Stomach (tissue), 9 donors: ENCODE results near the gene POU5F1. TPM values are rescaled to one million over a fixed set of nuclear protein-coding genes. Genes with fewer than 3 reads are reported as not detected.
"Not testable (repeated sequence)": the region's sequence is repeated elsewhere in the genome, so short reads cannot be mapped to it uniquely, and the experiment has no call there.

Experiments
- DNase-seq, 2 donors: peaks; one replicate each; pipeline versions ENCODE4 v3.0.0 to v3.0.0-alpha.2; 2013 to 2019
- H3K27ac ChIP-seq, 5 donors: fragments of 200-600 bp in 4 of 5; sonication (generic) in 4 of 5; one replicate each; pipeline ENCODE4 v1.5.1; 2013 to 2019; ENCODE audit warnings: mild to moderate bottlenecking in 1 of 5, moderate library complexity in 1 of 5
- H3K27me3 ChIP-seq, 3 donors: fragments of 200-600 bp; sonication (generic); one replicate each; pipeline ENCODE4 v1.5.1; 2017 to 2019; ENCODE audit warnings: mixed run types in 1 of 3
- H3K36me3 ChIP-seq, 4 donors: fragments of 200-600 bp; sonication (generic); 1 replicate in 3 of 4; 2 replicates in 1 of 4; pipeline ENCODE4 v1.5.1; 2016 to 2019
- H3K4me1 ChIP-seq, 4 donors: fragments of 200-600 bp; sonication (generic); one replicate each; pipeline ENCODE4 v1.5.1; 2016 to 2019
- H3K4me3 ChIP-seq, 4 donors: fragments of 200-600 bp; sonication (generic) in 3 of 4; one replicate each; pipeline ENCODE4 v1.5.1; 2016 to 2019; ENCODE audit warnings: mild to moderate bottlenecking in 1 of 4
- H3K9me3 ChIP-seq, 4 donors: fragments of 200-600 bp; sonication (generic); one replicate each; pipeline ENCODE4 v1.5.1; 2016 to 2019
- CTCF ChIP-seq, 7 experiments: fragments of 450-650 bp in 4 of 7; fragments of 200-600 bp in 3 of 7; sonication (generic) in 3 of 7; IDR thresholded peaks; one replicate each; pipeline ENCODE4 v1.5.1; 2016 to 2019; ENCODE audit warnings: antibody characterized with exemption in 7 of 7, control low read depth in 2 of 7, mild to moderate bottlenecking in 1 of 7
- EP300 ChIP-seq: sonication (generic); formaldehyde crosslinking; IDR thresholded peaks from one replicate; pipeline ENCODE4 v1.6.1; 2017; ENCODE audit warnings: antibody characterized with exemption
- POLR2A ChIP-seq, 4 donors: fragments of 450-650 bp; IDR thresholded peaks; one replicate each; pipeline ENCODE4 v1.6.1; 2016; ENCODE audit warnings: antibody characterized with exemption in 4 of 4, control low read depth in 2 of 4, mild to moderate bottlenecking in 1 of 4, moderate library complexity in 1 of 4
- POLR2AphosphoS5 ChIP-seq, 3 donors: sonication (generic); formaldehyde crosslinking; IDR thresholded peaks; one replicate each; pipeline ENCODE4 v1.6.1; 2016; ENCODE audit warnings: antibody characterized with exemption in 3 of 3
- WGBS, 5 donors: extraction: QIAGEN DNeasy Blood & Tissue Kit in 3 of 5; methylation state at CpG; one replicate each; pipeline versions ENCODE4 v1.1.5 to v1.1.7; 2013 to 2018; 5-methylcytosine and 5-hydroxymethylcytosine counted together
- intact Hi-C: fragments of 100-400 bp; cut with DNase I; formaldehyde crosslinking; loops from one replicate; pipeline ENCODE4 v1.15.1; 2023; ENCODE audit warnings: low total_unique reads
- polyA plus RNA-seq, 3 donors: library from polyadenylated mRNA; stranded (reverse); fragments of 200-250 nt; gene quantifications; one replicate each; pipeline ENCODE4 v1.2.3, GENCODE V29; 2013
- total RNA-seq, 5 donors: library from RNA; depleted of rRNA; stranded (reverse); fragments of >200 nt; gene quantifications; one replicate each; pipeline versions ENCODE4 v1.1.0 to v1.2.3, GENCODE V29; 2014 to 2016
- donor health status: healthy with polysubstance abuse.
- donor health status: Bipolar disorder and iron deficiency.
- donor health status: healthy.

The POU5F1 gene
- total and polyA plus RNA-seq, 8 donors, result 2.6 to 155 (median 47.5) TPM; not detected in 1

GRCh38 chr6:31192431-31193105, 22.1 kb upstream of the POU5F1 start:
- intact Hi-C loops, result loop anchor here (5.0 kb wide), 1 partner anchor 55 kb away; the partner anchor contains the start of gene PSORS1C2
- not testable (repeated sequence) for H3K9me3 ChIP-seq, H3K27me3 ChIP-seq, H3K36me3 ChIP-seq, H3K27ac ChIP-seq, H3K4me3 ChIP-seq
- TF ChIP-seq POLR2AphosphoS5 (IDR thresholded peaks at IDR 0.05) (peak in 2 of 3 donors; percentile 9 to 66), CTCF (IDR thresholded peaks at IDR 0.05) (peak in 4 of 7 experiments; percentile 42 to 81 (median 66))
- 47 to 53% (median 50%) methylated on average over 10 of the region's 10 CpGs for WGBS, 5 donors
- H3K4me1 ChIP-seq, result peaks cover 5 to 27% (median 11%) of the 10 kb centered on the region in 4 donors
- DNase-seq, result peak; percentile 82 to 89

- Histone ChIP-seq H3K27ac (peak overlapping the region in 1 of 5 donors; percentile 38), H3K36me3 (no peaks in the 10 kb centered on the region), H3K4me1 (peaks cover 0 to 17% (median 9%) of the 10 kb centered on the region in 4 donors), H3K27me3 (no peaks in the 10 kb centered on the region), H3K4me3 (no peak overlapping the region), H3K9me3 (no peaks in the 10 kb centered on the region)
- whole genome bisulfite sequencing, 5 donors, result 81 to 91% (median 84%) methylated on average over 4 of the region's 4 CpGs
- no peak for DNase-seq
- TF ChIP-seq CTCF (IDR thresholded peaks at IDR 0.05) (no peak), POLR2A (IDR thresholded peaks at IDR 0.05) (no peak), POLR2AphosphoS5 (IDR thresholded peaks at IDR 0.05) (no peak), EP300 (no peak)
- intact Hi-C loops, result loop anchor here (5.0 kb wide), 1 partner anchor 53 kb away; the partner anchor contains the start of gene PSORS1C2
Observed at GRCh38 chr6:31190488-31190887, 20.0 kb upstream of the POU5F1 start.

DNA sequence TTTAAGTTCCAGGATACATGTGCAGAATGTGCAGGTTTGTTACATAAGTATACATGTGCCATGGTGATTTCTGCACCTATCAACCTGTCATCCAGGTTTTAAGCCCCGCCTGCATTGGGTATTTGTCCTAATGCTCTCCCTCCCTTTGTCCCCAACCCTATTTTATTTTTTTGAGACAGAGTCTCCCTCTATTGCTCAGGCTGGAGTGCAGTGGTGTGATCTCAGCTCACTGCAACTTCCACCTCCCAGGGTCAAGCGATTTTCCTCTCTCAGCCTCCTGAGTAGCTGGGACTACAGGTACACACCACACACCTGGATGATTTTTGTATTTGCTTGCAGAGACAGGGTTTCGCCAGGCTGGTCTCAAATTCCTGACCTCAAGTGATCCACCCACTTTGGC, 18.7 kb upstream of the POU5F1 start:
- 42 to 77% (median 54%) methylated on average over 3 of the region's 3 CpGs for WGBS, 5 donors
- H3K9me3 ChIP-seq, DNase-seq, H3K4me3 ChIP-seq, H3K36me3 ChIP-seq, H3K4me1 ChIP-seq, H3K27me3 ChIP-seq, intact Hi-C loops: not testable (repeated sequence)
- peak overlapping the region in 4 of 5 donors; percentile 5 to 96 (median 69) for H3K27ac ChIP-seq

- H3K27ac ChIP-seq, result peak overlapping the region; percentile 85 to 96 (median 92)
- TF ChIP-seq POLR2A (IDR thresholded peaks at IDR 0.05), result no peak
- peak in 2 of 3 donors; percentile 51 to 83 for TF ChIP-seq POLR2AphosphoS5 (IDR thresholded peaks at IDR 0.05)
- no peaks in the 10 kb centered on the region for H3K9me3 ChIP-seq
- H3K27me3 ChIP-seq, result no peaks in the 10 kb centered on the region
- H3K36me3 ChIP-seq, result no peaks in the 10 kb centered on the region
- DNase-seq, result peak in 1 of 2 donors; percentile 80
- intact Hi-C loops, result no loop called here
- peaks cover 0 to 9% (median 4%) of the 10 kb centered on the region in 4 donors for H3K4me1 ChIP-seq
- H3K4me3 ChIP-seq, result no peak overlapping the region
- 24 to 55% (median 35%) methylated on average over 5 of the region's 5 CpGs for WGBS, 5 donors
Observed at GRCh38 chr6:31187780-31188194, 17.3 kb upstream of the POU5F1 start.

GRCh38 chr6:31186052-31186734, 15.7 kb upstream of the POU5F1 start:
- 19 to 50% (median 31%) methylated on average over 24 of the region's 24 CpGs for WGBS, 5 donors
- DNase-seq, result peak; percentile 46 to 85
- Histone ChIP-seq H3K27me3 (no peaks in the 10 kb centered on the region), H3K4me1 (peaks cover 0 to 9% (median 6%) of the 10 kb centered on the region in 4 donors), H3K27ac (peak overlapping the region; percentile 89 to 99 (median 93)), H3K4me3 (peak overlapping the region; percentile 33 to 45 (median 42)), H3K36me3 (peaks cover 0 to 1% (median under 1%) of the 10 kb centered on the region in 4 donors), H3K9me3 (no peaks in the 10 kb centered on the region)
- TF ChIP-seq POLR2AphosphoS5 (IDR thresholded peaks at IDR 0.05) (peak in 2 of 3 donors; percentile 75 to 76), EP300 (no peak)
- intact Hi-C loops, result no loop called here
